IMR-90 (cell line): Measurements from ENCODE around the gene LIMK2. TPM values are rescaled to one million over a fixed set of nuclear protein-coding genes. Genes with fewer than 3 reads are reported as not detected.
A peak's percentile ranks its signal among the peaks of the same experiment; 100 is the strongest.

Experiments
- ATAC-seq: fragments of 200-7000 bp; cut with Tn5 transposase; 2 replicates; pipeline ENCODE4 v1.9.1; 2020; ENCODE audit warnings: low read depth, mild to moderate bottlenecking, moderate library complexity
- BruUV-seq: library from RNA; stranded (reverse); fragments of 400-500 nt; replicated peaks from 2 replicates; lab custom pipeline; 2021; lab: Mats Ljungman, UMichigan
- CTCF ChIA-PET: fragments of 300-600 bp; formaldehyde crosslinking; extraction: SDS; loops from one replicate; lab custom pipeline; 2021; ENCODE audit warnings: antibody characterized with exemption; lab: Yijun Ruan, JAX
- POLR2A ChIA-PET: fragments of 300-600 bp; sonication (Branson Sonifier 250); formaldehyde crosslinking; loops from one replicate; lab custom pipeline; 2022; ENCODE audit warnings: antibody characterized with exemption; ENCODE audit not compliant: unreplicated experiment; lab: Charles Lee
- DNase-seq: peaks from one replicate; pipeline ENCODE4 v3.0.0; 2013
- H2AFZ ChIP-seq: replicated peaks from 2 replicates; pipeline ENCODE3; 2013; ENCODE audit warnings: low read length, mild to moderate bottlenecking; ENCODE audit not compliant: poor library complexity
- H2AK5ac ChIP-seq: 2 replicates; pipeline ENCODE4 v1.6.1; 2013; ENCODE audit warnings: low read depth, low read length, inconsistent platforms
- H2AK9ac ChIP-seq: replicated peaks from 2 replicates; pipeline ENCODE3; 2013; ENCODE audit warnings: mild to moderate bottlenecking, low read depth, low read length, moderate library complexity; ENCODE audit not compliant: poor library complexity
- H2BK120ac ChIP-seq: 2 replicates; pipeline ENCODE4 v1.6.1; 2013; ENCODE audit warnings: low read depth, low read length, inconsistent platforms
- H2BK15ac ChIP-seq: 3 replicates; pipeline ENCODE4 v1.6.1; 2013; ENCODE audit warnings: low read depth, low read length, inconsistent platforms
- H2BK20ac ChIP-seq: 2 replicates; pipeline ENCODE4 v1.6.1; 2013; ENCODE audit warnings: low read depth, mild to moderate bottlenecking, inconsistent platforms, low read length, moderate library complexity
- H2BK5ac ChIP-seq: 2 replicates; pipeline ENCODE4 v1.6.1; 2013; ENCODE audit warnings: mild to moderate bottlenecking, low read depth, low read length, inconsistent platforms; ENCODE audit not compliant: poor library complexity, severe bottlenecking
- H3K14ac ChIP-seq: replicated peaks from 2 replicates; pipeline ENCODE4 v1.6.1; 2013; ENCODE audit warnings: low read depth, low read length, inconsistent platforms
- H3K18ac ChIP-seq: 2 replicates; pipeline ENCODE4 v1.6.1; 2013; ENCODE audit warnings: low read depth, low read length, control low read depth
- H3K23ac ChIP-seq: 2 replicates; pipeline ENCODE4 v1.6.1; 2013; ENCODE audit warnings: low read depth, low read length, inconsistent platforms
- H3K27ac ChIP-seq: 2 replicates; pipeline ENCODE4 v1.5.1; 2013; ENCODE audit warnings: mild to moderate bottlenecking, control low read depth, low read length; ENCODE audit not compliant: insufficient read depth
- H3K27me3 ChIP-seq: 2 replicates; pipeline ENCODE4 v1.6.1; 2013; ENCODE audit warnings: low read length; ENCODE audit not compliant: control insufficient read depth, insufficient read depth
- H3K36me3 ChIP-seq: 2 replicates; pipeline ENCODE4 v1.6.1; 2013; ENCODE audit warnings: low read length, mixed read lengths; ENCODE audit not compliant: control insufficient read depth, insufficient read depth
- H3K4ac ChIP-seq: 2 replicates; pipeline ENCODE4 v1.6.1; 2013; ENCODE audit warnings: low read depth, low read length, inconsistent platforms
- H3K4me1 ChIP-seq: 2 replicates; pipeline ENCODE4 v1.6.1; 2013; ENCODE audit warnings: low read length, mixed read lengths; ENCODE audit not compliant: control insufficient read depth, insufficient read depth
- H3K4me2 ChIP-seq: 2 replicates; pipeline ENCODE4 v1.6.1; 2013; ENCODE audit warnings: low read depth, mild to moderate bottlenecking, control low read depth, low read length, moderate library complexity
- H3K4me3 ChIP-seq: 2 replicates; pipeline ENCODE4 v1.5.1; 2013; ENCODE audit warnings: low read depth, mild to moderate bottlenecking, control low read depth, low read length, moderate library complexity; ENCODE audit not compliant: insufficient read depth
- H3K56ac ChIP-seq: 2 replicates; pipeline ENCODE4 v1.6.1; 2013; ENCODE audit warnings: low read length, inconsistent platforms; ENCODE audit not compliant: insufficient read depth; ENCODE audit errors: extremely low read depth
- H3K79me1 ChIP-seq, 2 experiments: 2 replicates each; pipeline ENCODE4 v1.6.1; 2013; ENCODE audit warnings: low read length in 2 of 2, inconsistent platforms in 1 of 2, low read depth in 1 of 2
- H3K9ac ChIP-seq: 2 replicates; pipeline ENCODE4 v1.6.1; 2013; ENCODE audit warnings: low read depth, low read length, control low read depth
- H3K9me1 ChIP-seq: 2 replicates; pipeline ENCODE4 v1.6.1; 2013; ENCODE audit warnings: low read length, inconsistent platforms; ENCODE audit not compliant: insufficient read depth
- H3K9me3 ChIP-seq: 2 replicates; pipeline ENCODE4 v1.6.1; 2013; ENCODE audit warnings: low read length; ENCODE audit not compliant: control insufficient read depth, insufficient read depth
- H4K20me1 ChIP-seq: 2 replicates; pipeline ENCODE4 v1.6.1; 2013; ENCODE audit warnings: low read length, inconsistent platforms; ENCODE audit not compliant: insufficient read depth
- H4K5ac ChIP-seq: 2 replicates; pipeline ENCODE4 v1.6.1; 2013; ENCODE audit warnings: mild to moderate bottlenecking, low read depth, low read length, control low read depth
- H4K8ac ChIP-seq, 2 experiments: 2 replicates each; pipeline ENCODE4 v1.6.1; 2013; ENCODE audit warnings: low read depth in 2 of 2, low read length in 2 of 2, control low read depth in 1 of 2, inconsistent platforms in 1 of 2
- H4K91ac ChIP-seq: 2 replicates; pipeline ENCODE4 v1.6.1; 2013; ENCODE audit warnings: low read depth, low read length, inconsistent platforms; ENCODE audit not compliant: insufficient read depth
- BHLHE40 ChIP-seq: fragments of 150-350 bp; IDR thresholded peaks from 2 replicates; pipeline ENCODE4 v1.6.1; 2016; ENCODE audit warnings: mild to moderate bottlenecking, low read depth, low read length
- CEBPB ChIP-seq: IDR thresholded peaks from 2 replicates; pipeline ENCODE4 v1.6.1; 2012; ENCODE audit warnings: low read depth, low read length, improper control_type of control experiment
- CTCF ChIP-seq: conservative IDR thresholded peaks from 2 replicates; pipeline ENCODE4 v1.5.1; 2012; ENCODE audit warnings: mild to moderate bottlenecking, low read depth, low read length, improper control_type of control experiment
- FOS ChIP-seq: fragments of 150-350 bp; IDR thresholded peaks from 2 replicates; pipeline ENCODE4 v1.6.1; 2016; ENCODE audit warnings: low read depth, low read length
- MXI1 ChIP-seq: IDR thresholded peaks from 2 replicates; pipeline ENCODE4 v1.6.1; 2012; ENCODE audit warnings: low read depth, mild to moderate bottlenecking, low read length, moderate library complexity, borderline replicate concordance
- NFE2L2 ChIP-seq: fragments of 150-350 bp; IDR thresholded peaks from 2 replicates; pipeline ENCODE4 v1.6.1; 2016; ENCODE audit warnings: low read depth, mild to moderate bottlenecking, low read length
- RAD21 ChIP-seq: IDR thresholded peaks from 2 replicates; pipeline ENCODE4 v1.6.1; 2012; ENCODE audit warnings: low read length, improper control_type of control experiment
- USF2 ChIP-seq: fragments of 150-350 bp; IDR thresholded peaks from 2 replicates; pipeline ENCODE4 v1.6.1; 2017; ENCODE audit warnings: mild to moderate bottlenecking, antibody characterized with exemption, low read length, low read depth
- WGBS, 2 experiments: methylation state at CpG; one replicate each; pipeline versions ENCODE4 v1.1.5 to v1.1.7; 2013; ENCODE audit warnings: missing lambda C conversion rate in 2 of 2; ENCODE audit not compliant: insufficient read length in 1 of 2; ENCODE audit errors: extremely low coverage in 2 of 2; 5-methylcytosine and 5-hydroxymethylcytosine counted together
- dilution Hi-C: fragments of 300-500 bp; cut with HindIII; formaldehyde crosslinking; loops from one replicate; pipeline ENCODE4 v1.14.3; 2018; ENCODE audit warnings: low sequenced_read_pairs; ENCODE audit not compliant: unreplicated experiment
- in situ Hi-C: fragments of 300-500 bp; cut with MboI; formaldehyde crosslinking; loops from 3 replicates; pipeline ENCODE4 v1.14.3; 2019; ENCODE audit warnings: low sequenced_read_pairs, inconsistent platforms, mixed read lengths
- intact Hi-C: fragments of 100-400 bp; cut with micrococcal nuclease; formaldehyde crosslinking; loops from 2 replicates; pipeline ENCODE4 v1.10.0; 2022
- polyA plus RNA-seq, 3 experiments: library from polyadenylated mRNA; depleted of rRNA; stranded (reverse); fragments of >200 nt; gene quantifications; 2 replicates each; pipeline ENCODE4 v1.2.3, GENCODE V29; 2012; ENCODE audit warnings: low replicate concordance in 1 of 3
- total RNA-seq: library from RNA; depleted of rRNA; stranded (reverse); fragments of >200 nt; gene quantifications from 2 replicates; pipeline ENCODE4 v1.2.3, GENCODE V29; 2012

The LIMK2 gene
- total and polyA plus RNA-seq, 2 of the 4 experiments (the other 2 are of a cell fraction): 14.5 to 31.9 TPM

GRCh38 chr22:31248965-31249958, 37.2 kb downstream of the LIMK2 start:
- Histone ChIP-seq H3K36me3 (peaks cover 1% of the 10 kb centered on the region; the same call in 1 of the 2 replicates), H3K9me3 (no peaks in the 10 kb centered on the region), H3K18ac (no peak overlapping the region), H2BK20ac (no peak overlapping the region), H3K14ac (peak overlapping the region; percentile 85), H3K56ac (no peak overlapping the region), H3K9ac (peak overlapping the region; percentile 71), H3K27me3 (no peaks in the 10 kb centered on the region), H4K5ac (peak overlapping the region; percentile 22; the same call in 1 of the 2 replicates), H4K91ac (peak overlapping the region; percentile 33), H2BK5ac (no peak overlapping the region), H3K4me1 (peaks cover 28% of the 10 kb centered on the region), H3K4me2 (peak overlapping the region; percentile 84), H2AK9ac (peak overlapping the region; percentile 90), H3K4me3 (peak overlapping the region; percentile 50; the same call in 1 of the 2 replicates), H2BK120ac (no peak overlapping the region), H4K20me1 (no peaks in the 10 kb centered on the region), H4K8ac (0 out of 4 replicates have a peak overlapping the region, but pooled peaks of 1 of the 2 experiments have one; percentile 14), H3K27ac (no peak overlapping the region), H2AFZ (no peak overlapping the region), H3K4ac (peak overlapping the region; percentile 67), H2AK5ac (peak overlapping the region; percentile 54), H3K23ac (peak overlapping the region; percentile 29), H2BK15ac (no peak overlapping the region), H3K79me1 (peaks cover 34 to 85% of the 10 kb centered on the region in 2 experiments), H3K9me1 (peaks cover 41% of the 10 kb centered on the region)
- intact Hi-C loops: no loop called here
- 88% methylated on average over 2 of the region's 9 CpGs; no CpG with 5 or more reads in 1 of the 2 experiments for WGBS, 2 experiments
- BruUV-seq: no TSS peak
- POLR2A ChIA-PET: no interaction called here
- no peak for ATAC-seq
- TF ChIP-seq CTCF: no peak
- no peak for TF ChIP-seq BHLHE40
- no peak for TF ChIP-seq MXI1
- TF ChIP-seq RAD21: no peak
- no peak for TF ChIP-seq CEBPB
- TF ChIP-seq NFE2L2: no peak
- TF ChIP-seq USF2: no peak
- TF ChIP-seq FOS: no peak
- CTCF ChIA-PET: no interaction called here
- DNase-seq: no peak
- dilution Hi-C loops: no loop called here
- in situ Hi-C loops: no loop called here
